NCI-H2196 treated with DMSO at 0.1 percent for 48 hours (cell line): ENCODE measurements around the gene SMIM13.
"Not testable (repeated sequence)": the region's sequence is repeated elsewhere in the genome, so short reads cannot be mapped to it uniquely, and the experiment has no call there.

Source experiments
- DNase-seq: peaks from one replicate; lab custom pipeline; 2025; ENCODE audit not compliant: unreplicated experiment; lab: John Stamatoyannopoulos, UW

SMIM13 gene

DNA sequence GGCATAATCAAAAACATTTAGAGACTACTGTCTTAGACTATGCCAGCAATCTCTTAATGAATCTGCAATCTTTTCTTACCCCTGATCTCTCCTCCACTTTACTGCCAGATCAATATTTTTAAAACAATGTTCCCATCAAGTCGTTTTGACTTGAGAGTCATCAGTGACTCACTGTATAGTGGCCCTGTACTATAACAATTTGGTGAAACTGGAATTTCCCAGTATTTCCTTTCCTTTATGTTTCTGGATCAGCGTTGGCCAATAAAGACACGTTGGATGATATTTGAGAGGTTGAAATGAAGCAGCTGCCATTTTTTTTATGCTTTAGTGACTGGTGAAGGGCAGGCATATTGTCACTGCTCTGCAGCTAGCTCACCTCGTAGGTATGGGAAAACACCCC lies 10.1 kb upstream of the SMIM13 start:
- DNase-seq: no peak

DNA sequence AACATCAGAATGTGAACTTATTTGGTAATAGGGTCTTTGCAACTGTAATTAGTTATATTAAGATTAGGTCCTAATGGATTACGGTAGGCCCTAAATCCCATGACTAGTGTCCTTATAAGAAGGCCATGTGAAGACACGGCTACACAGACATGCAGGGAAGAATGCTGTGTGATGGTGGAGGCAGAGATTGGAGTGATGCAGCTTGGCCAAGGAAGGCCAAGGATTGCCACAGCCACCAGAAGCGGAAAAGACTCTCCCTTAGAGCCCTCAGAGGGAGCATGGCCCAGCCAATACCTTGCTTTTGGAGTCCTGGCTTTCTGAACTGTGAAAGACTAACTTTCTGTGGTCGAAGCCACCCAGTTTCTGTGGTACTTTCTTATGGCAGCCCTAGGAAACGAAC lies 9.7 kb upstream of the SMIM13 start:
- no peak for DNase-seq

DNA sequence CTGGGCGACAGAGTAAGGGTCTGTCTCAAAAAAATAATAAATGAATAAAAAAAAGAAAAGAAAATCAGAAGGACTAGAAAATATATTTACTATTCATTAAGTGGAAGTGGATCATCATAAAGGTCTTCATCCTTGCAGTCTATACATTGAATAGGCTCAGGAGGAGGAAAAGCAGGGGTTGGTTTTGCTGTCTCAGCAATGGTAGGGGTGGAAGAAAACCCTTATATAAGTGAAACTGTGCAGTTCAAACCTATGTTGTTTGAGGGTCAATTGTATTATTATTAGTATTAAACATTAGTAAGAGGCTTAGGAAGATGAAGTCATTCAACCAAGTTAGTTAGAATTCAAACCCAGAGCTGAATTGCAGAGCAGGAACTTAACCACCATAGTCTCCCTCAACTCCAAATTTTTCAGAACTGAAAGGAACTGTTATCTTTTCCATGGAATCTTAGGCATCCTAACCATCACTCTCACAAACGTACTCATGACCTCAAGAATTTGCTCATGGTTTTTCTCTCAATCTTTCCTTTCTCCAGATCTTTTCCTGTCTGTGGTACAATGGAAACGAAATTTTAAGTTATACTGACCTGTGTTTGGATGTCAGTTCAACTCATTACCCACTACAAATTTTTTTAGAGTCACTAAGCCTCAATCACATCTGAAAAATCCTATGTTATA lies 7.7 kb upstream of the SMIM13 start:
- DNase-seq: no peak

DNA sequence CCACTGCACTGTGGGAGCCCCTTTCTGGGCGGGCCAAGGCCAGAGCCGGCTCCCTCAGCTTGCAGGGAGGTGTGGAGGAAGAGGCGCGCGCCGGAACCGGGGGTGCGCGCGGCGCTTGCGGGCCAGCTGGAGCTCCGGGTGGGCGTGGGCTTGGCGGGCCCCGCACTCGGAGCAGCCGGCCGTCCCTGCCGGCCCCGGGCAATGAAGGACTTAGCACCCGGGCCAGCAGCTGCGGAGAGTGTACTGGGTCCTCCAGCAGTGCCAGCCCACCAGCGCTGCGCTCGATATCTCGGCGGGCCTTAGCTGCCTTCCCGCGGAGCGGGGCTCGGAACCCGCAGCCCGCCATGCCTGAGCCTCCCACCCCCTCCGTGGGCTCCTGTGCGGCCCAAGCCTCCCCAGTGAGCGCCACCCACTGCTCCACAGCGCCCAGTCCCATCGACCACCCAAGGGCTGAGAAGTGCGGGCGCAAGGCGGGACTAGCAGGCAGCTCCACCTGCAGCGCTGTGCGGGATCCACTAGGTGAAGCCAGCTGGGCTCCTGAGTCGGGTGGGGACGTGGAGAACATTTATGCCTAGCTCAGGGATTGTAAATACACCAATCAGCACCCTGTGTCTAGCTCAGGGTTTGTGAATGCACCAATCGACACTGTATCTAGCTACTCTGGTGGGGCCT lies 6.4 kb upstream of the SMIM13 start:
- DNase-seq: not testable (repeated sequence)

DNA sequence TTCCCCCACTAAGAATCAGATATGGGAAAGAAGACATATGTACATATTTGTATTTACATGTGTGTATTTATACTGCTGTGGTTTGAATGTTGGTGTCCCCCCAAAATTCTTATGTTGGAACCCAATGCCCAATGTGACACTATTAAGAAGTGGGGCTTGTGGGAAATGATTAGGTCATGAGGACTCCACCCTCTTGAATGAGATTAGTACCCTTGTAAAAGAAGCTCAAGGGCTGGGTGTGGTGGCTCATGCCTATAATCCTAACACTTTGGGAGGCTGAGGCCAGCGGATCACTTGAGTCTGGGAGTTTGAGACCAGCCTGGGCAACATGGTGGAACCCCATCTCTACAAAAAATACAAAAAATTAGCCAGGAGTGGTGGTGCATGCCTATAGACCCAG lies 3.9 kb upstream of the SMIM13 start:
- DNase-seq: no peak

DNA sequence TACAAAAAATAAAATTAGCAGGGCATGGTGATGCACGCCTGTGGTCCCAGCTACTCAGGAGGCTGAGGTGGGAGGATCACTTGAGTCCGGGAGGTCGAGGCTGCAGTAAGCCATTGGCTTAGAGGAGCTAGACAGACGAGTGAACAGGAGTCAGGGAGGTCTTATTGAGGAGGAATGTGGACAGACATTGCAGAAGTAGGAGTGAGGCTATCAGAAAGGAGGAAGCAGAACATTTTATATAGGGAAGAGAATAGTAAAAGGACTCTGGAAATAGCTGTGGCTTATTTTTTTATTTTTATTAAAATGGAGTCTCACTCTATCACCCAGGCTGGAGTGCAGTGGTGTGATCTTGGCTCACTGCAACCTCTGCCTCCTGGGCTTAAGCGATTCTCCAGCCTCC lies 2.5 kb upstream of the SMIM13 start:
- DNase-seq: not testable (repeated sequence)

DNA sequence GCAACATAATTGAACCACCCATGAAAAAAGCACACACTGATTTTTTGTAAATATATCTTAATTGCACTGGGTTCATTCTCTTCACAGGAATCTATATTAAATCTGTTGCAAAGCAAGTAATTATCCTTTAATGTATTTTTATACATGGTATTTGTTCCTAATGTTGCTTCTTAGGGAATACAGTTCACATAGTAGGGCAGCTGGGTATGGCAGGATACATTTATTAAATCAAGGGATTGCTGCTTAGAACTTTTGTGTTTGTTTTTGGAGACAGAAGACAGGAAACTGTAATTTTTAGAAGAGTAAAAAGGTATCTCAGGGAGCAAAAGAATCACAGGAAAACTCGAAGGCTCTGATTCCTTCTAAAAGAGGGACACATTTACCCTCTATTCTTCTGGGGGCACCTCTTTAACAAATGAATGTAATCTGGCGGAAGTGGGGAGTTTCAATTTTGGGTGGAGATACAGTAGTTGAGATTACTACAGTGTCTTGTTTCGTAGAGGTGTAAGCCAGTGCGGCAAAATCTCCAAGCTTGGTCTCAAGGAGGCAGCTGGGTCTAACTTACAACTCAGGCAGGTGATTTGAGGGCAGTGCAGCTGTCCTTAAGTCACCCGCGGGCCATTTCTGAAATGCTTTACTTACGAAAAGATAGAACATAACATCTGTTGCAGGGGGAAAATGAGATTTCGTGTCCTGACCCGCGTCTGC lies 812 bp upstream of the SMIM13 start:
- no peak for DNase-seq

DNA sequence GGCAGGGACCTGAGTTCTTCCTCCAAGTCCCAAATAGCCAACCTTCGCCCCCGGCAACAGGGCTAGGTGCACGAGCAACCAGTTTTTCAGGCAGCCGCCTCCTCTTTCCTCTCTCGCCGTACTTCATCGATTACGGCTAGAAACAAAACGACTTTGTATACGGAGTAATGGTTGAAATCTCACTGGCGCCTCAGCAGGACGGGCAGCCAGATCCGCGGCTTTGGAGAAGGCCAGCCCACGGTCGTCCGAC lies 333 bp upstream of the SMIM13 start:
- DNase-seq: no peak

DNA sequence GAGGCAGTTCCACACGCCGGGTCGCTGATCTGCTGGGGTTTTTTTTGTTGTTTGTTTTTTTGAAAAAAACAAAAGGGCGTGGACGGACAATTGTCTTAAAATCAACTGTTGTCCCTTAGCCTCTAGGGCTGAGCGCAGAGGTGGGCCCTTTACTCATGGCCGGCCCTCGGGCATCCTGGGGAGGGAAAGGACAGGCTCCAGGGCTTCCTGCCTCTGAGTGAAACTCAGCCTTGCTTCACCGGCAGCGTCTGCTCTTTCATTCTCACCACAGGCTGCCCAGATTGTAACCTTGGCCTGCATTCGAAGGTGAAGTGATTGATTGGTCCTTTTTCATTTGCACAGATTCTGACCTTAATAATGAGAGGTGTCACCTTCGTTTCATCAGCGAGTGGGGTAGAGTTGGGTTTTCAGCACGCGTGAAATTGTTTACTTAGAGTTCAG lies 797 bp downstream of the SMIM13 start:
- DNase-seq: no peak

DNA sequence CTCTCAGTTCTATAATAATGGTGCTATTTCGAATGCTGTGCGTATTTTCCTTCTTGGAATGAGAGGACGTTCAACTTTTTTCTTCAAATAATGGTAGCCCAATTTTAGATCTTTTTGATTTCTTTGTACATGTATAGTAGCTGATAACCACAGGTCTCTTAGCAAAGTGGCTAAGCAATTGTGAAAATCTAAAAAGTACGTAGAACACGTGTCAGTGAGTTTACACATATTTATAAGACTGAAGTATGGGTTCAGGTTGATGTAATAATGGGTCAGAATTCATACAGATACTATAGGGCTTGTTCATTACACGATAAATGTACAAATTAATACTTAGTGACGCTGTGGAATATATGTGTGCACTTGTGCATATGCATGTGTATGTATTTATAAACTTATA lies 1.3 kb downstream of the SMIM13 start:
- DNase-seq: no peak

DNA sequence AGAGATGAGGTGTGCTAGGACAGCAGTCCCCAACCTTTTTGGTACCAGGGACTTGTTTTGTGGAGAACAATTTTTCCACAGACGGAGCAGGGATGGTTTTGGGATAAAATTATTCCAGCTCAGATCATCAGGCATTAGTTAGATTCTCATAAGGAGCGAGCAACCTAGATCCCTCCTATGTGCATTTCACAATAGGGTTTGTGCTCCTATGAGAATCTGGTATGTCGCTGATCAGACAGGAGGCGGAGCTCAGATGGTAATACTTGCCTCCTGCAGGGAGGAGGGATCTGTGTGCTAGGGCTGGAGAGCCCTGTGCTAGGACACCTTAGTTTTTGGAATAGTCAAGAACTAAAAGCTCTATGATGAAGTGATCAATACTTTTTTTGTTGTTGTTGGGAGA lies 2.5 kb downstream of the SMIM13 start:
- no peak for DNase-seq

DNA sequence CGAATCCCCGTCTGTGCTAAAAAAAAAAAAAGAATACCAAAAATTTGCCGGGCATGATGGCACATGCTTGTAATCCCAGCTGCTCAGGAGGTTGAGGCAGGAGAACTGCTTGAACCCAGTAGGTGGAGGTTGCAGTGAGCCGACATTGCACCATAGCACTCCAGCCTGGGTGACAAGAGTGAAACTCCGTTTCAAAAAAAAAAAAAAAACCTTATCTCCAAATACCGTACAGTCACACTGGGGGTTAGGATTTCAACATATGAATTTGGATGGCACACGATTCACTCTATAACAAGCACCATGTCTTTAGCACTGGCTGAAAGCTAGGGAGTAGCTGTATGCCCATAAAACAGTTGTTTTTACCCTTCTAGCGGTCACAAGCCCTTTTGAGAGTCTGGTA lies 3.8 kb downstream of the SMIM13 start:
- no peak for DNase-seq

DNA sequence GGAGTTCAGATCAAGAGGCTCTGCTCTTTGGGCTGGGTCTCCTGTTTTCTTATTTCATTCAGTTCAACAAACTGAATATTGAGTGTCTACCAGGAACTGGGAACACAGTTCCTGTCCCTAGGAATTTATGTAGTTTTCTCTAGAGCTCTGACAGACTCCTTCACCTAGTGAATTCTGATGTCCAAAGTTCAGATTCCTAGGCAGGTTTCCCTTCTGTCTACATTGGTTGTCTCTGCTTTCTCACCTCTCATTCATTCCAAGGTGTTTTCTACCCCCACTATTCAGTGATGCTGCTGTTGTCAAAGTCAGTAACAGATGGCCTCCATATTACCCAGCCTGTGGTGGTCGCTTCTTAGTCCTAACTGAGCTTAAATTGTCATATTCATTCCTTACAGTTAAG lies 4.4 kb downstream of the SMIM13 start:
- DNase-seq: no peak

DNA sequence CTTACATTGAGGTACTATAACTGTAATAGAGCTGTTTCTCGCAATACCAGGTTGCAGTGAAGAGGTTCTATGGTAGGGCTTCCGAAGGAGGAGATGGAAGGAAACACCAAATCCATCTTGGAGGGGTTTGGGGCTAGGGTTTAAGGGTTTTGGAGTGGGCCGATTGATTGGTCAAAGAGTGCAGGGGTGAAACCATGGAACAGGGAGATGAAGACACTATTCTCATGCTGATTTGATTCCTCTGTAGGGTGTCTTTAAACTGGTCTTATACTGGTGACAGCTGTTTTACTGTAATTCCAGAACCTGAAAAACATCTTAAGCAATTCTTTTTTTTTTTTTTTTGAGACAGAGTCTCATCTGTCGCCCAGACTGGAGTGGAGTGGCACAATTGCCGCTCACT lies 7.8 kb downstream of the SMIM13 start:
- DNase-seq: no peak

DNA sequence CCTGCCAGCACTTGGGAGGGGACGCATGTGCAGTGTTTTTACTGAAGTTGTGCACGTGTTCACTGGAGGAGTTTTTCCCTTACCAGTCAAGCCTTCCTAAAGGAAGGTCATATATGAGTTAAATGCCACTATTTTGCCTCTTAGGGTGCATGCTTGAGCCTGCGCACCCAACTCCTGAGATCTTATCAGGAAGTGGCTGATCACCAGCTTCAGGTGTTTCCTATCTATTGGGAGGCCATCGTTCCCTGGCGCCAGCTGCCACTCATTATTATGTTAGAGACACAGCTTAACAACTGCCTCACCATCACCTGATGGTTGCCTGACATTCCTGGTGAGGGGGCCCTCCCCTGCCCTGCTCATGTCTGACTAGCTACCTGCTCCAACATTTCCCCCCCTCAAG lies 9.4 kb downstream of the SMIM13 start:
- no peak for DNase-seq

DNA sequence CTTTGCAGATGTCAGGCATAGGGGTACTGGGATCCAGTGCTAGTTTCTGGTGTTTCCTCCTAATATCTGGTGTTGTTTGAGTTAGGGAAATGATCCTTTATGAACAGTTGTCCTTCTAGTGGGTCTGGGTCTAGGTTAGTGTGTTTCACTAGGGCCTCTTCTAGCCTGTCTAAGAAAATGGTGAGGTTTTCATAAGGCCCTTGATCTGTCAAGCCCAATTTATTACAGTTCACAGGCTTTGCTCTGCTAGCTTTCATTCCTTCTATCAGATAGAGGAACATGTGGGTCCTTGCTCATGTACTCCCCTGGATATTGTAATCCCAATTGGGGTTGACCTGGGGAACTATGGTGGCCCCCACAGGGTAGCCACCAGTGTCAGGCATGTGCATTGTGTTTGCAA lies 15.1 kb downstream of the SMIM13 start:
- no peak for DNase-seq

DNA sequence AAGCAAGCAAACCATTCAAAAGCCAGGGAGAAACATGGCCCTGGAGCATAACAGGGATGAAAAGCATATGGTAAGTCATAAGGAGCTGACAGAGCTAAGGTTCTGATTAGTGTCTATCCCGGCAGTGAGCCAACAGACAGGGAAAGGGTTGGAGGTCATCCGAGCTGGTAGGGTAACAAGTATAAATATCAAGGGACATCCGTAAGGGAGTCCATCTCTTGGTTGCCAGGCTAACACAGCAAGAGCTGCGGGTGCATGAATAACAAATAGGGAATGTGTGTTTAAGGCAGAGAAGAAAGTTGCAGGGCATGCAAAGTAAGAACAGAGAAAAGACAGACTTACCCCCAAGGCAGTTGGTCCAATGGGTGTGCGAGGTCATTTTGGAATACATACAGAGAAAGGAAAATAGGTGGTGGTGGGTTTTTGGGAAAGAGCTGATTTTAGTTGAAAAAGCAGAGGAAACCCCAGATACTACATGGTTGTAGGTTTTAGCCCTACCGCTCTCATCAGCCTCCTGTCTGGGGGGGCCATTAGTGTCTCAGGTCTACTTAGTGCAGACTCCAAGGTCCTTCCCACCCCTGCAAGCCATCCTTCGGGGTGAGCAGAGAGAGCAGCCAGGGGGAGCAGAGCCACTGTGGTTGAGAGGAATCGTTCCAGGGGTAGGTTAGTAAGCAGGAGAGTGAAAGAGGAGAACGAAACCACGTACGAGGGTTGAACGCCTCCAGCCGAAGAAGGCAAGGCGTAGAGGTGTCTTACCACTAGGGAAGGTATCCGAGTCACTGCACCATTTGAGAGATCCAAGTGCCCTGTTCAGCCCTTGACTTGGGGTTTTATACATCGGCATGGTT lies 17.5 kb downstream of the SMIM13 start, which contains the start of gene ERVFRD-1:
Gene ERVFRD-1, minus strand, starts transcription at position 805 of the 848 bp plus-strand sequence. CDS start 6,415 bp downstream, outside the sequence.
- DNase-seq: no peak

DNA sequence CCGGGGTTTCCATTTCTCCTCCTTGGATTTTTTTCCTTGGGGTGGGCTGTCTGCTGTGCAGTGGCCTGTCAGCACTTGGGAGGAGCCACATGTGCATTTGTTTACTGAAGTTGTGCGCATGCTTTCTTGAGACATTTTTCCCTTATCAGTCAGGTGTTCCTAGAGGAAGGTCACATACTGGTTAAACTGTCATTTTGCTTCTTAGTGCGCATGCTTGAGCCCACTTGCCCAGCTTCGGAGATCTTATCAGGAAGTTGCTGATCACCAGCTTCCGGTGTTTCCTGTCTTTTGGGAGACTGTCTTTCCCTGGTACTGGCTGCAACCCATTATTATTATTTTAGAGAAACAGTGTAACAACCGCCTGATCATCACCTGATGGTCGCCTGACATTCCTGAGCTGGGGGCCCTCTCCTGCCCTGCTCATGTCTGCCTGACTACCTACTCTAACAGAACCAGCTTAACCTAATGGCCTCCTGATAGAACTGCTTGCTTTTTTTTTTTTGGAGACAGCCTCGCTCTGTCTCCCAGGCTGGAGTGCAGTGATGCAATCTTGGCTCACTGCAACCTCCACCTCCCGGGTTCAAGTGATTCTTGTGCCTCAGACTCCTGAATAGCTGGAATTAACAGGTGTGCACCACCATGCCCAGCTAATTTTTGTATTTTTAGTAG lies 18.3 kb downstream of the SMIM13 start:
- no peak for DNase-seq

DNA sequence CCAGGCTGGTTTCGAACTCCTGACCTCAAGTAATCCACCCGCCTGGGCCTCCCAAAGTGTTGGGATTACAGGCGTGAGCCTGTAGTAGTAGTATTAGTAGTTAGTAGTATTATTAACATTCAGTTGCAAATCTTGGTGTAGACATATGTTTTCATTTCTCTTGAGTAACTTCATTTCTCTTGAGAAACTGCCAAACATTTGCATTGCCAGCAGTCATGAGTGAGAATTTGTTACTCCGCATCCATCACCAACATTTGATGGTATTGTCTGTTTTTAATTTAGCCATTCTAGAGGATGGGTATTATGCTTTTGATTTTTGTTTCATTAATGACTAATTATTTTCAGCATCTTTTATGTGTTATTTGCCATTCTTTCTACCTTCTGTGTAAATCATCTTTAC lies 19.4 kb downstream of the SMIM13 start:
- no peak for DNase-seq

DNA sequence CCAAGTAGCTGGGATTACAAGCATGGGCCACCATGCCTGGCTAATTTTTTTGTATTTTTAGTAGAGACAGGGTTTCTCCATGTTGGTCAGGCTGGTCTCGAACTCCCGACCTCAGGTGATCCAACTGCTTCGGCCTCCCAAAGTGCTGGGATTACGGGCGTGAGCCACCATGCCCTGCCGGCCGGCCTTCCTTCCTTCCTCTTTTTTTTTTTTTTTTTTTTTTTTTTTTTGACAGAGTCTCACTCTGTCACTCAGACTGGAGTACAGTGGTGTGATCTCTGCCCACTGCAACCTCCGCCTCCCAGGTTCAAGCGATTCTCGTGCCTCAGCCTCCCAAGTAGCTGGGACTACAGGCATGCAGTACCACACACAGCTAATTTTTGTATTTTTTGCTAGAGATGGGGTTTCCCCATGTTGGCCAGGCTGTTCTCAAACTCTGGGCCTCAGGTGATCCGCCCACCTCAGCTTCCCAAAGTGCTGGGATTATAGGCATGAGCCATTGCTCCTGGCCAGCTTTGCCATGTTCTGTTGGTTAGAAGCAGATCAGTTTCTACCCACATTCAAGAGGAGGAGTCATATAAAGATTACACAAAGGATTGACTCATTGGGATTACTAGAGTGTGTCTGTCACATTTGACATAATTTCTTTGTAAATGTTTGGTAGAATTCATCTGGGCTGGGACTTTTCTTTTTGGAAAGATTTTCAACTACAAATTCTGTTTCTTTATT lies 22.3 kb downstream of the SMIM13 start:
- DNase-seq: not testable (repeated sequence)
